ENCODE results near the gene PPP6R2.

PPP6R2 gene

DNA sequence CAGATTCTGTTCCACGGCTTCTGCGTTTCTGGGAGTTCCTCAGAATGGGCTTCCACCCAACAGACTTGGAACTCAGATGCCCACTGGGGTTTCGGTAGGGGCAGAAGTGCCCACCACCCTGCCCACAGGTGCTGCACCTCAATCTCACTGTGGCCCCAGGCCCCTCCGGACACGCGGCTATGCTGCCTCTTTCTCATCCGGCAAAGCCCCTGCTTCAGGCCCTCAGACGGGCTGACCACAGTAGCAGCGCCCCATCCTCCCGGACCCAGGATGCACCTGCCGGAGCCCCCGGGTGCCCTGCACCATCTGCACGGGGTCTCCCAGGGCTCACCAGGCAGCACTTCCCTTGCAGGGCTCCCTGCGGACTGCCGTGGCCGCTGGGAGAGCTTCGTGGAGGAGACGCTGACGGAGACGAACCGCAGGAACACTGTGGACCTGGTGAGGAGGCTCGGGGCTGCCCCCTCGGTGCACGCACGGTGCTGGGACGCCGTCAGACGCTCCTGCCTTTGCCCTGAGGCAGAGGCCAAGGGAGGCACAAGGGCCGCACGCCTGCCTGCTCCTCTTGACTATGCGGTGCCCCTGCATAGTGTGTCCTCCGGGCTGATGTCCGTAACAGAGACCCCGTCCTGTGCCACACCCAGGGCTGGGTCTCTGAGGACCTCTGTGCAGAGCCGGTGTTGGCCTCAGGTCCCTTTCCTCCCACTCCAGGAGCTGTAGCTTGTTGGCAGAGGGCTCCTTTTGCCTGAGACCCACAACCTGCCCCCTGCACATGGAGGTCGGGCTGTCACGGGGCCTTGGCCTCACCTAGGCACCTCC, 93.1 kb downstream of the PPP6R2 start:
- no peak for DNase-seq

GRCh38 chr22:50436841-50437341, 93.8 kb downstream of the PPP6R2 start:
- no peak for DNase-seq

DNA sequence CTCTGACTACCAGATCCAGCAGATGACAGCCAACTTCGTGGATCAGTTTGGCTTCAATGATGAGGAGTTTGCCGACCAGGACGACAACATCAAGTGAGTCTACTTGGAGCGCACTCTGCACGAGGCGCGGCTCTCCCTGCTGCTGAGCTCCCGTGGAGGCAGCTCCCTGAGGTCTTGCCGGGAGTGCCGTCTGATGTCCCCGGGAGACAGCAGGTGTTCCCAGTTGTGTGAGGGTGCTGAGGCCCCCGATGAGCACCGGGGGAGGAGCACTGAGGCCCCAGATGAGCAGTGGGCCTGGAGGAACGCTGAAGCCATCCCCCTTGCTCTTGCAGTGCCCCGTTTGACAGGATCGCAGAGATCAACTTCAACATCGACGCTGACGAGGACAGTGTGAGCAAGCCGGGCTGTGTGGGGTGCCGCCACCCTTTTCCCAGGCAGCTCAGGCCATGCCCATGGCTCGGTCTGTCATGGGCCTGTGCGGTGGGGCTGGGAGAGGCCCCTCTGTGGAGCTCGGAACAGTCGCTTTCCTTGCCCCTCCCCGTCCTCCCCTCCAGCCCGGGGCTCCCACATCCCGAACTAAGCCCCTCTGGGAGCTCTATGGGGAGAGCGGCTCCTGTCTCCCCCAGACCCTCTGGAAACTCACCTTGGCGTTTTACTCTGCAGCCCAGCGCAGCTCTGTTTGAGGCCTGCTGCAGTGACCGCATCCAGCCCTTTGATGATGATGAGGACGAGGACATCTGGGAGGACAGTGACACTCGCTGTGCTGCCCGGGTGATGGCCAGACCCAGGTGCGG, 94.6 kb downstream of the PPP6R2 start:
- no peak for DNase-seq

GRCh38 chr22:50438305-50439275, 95.5 kb downstream of the PPP6R2 start:
- DNase-seq = no peak

GRCh38 chr22:50439314-50439870, 96.3 kb downstream of the PPP6R2 start:
- DNase-seq = no peak

GRCh38 chr22:50439871-50440331, 96.8 kb downstream of the PPP6R2 start:
- DNase-seq = no peak

DNA sequence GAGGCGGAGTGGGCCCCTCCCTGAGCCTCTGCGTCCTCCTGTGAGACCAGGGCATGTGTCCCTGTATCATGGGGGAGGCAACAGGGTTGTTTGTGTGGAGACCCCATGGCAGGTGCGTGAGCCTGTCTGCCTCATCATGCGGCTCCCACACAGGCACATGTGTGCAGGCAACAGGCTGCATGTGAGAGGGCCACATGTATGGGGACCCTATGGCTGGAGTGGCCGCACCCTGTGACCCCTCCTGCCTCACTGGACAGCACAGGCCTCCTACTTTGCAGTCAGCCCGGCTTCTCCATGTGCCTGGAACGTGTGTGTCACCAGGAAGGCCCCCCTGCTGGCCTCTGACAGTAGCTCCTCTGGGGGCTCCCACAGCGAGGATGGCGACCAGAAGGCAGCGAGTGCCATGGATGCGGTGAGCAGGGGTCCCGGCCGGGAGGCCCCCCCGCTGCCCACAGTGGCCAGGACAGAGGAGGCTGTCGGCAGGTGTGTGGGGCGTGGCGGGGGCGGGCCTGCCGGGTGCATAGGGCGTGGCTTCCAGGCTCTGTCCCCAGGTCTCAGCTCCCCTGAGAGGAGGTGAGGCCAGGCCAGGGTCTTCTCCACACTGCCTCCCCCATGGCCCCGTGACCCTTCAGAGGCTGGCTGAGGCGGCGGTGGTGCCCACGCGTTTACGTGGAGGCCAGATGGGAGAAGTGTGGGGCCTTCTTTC, 97.6 kb downstream of the PPP6R2 start:
- no peak for DNase-seq

DNA sequence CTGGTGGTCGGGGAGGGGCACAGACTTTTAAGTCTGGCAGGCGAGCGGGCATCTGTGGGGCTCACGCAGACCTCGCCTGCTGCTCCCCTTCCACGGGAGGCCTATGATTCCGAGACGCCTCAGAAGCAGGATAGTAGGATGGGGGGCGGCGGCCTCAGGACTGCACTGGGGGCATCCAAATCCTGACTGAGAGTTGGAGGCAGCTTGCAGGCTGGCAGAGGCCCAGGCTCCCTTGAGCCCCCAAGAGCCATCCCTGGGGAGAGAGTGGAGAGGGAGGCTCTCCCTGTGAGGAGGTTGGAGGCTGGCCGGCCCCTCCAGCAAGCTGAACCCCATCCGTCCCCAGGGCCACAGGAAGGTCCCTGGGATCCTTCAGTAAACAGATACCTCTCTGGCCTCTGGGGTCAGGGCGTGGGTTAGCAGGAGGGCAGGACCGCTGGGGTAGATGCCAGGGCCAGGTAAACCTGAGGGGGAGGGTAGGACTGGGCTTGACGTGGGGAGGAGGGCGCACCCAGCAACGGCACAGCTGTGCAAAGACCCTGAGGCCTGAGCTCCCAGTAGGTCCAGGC, 98.4 kb downstream of the PPP6R2 start:
- DNase-seq = no peak

- no peak for DNase-seq
Measured at GRCh38 chr22:50443197-50443596, 100.1 kb downstream of the PPP6R2 start.

DNA sequence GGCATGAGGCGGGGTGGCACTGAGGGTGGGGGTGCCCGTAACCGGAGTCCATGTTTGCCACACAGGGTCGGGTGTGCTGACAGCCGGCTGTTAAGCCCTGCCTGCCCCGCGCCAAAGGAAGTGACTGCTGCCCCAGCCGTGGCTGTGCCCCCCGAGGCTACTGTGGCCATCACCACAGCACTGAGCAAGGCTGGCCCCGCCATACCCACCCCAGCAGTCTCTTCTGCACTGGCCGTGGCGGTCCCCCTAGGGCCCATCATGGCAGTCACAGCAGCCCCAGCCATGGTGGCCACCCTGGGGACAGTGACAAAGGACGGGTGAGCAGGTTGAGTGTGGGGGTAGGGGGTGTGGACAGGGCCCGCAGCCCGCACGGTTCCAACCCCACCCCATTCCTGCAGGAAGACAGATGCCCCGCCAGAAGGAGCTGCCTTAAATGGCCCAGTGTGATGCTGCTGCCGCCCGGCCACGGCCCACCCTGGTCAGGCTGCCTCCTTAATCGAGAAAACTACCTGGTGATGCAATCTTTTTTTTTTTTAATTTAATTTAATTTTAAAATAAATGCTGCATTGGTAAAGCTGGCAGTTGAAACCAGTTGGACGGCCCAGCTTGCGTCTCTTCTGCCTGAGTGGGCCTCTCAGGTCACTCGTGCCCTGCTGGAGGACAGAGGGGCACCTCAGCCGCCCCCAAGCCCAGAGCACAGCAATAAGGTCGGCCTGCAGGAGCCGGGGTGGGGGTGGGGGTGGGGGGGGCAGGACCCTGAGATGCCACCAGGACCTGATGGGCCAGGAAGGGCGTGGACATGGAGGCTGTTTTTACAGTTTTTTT, 100.9 kb downstream of the PPP6R2 start:
- no peak for DNase-seq

- DNase-seq = no peak
Measured at GRCh38 chr22:50444663-50445062, 101.5 kb downstream of the PPP6R2 start.

GRCh38 chr22:50445071-50445879, 102.1 kb downstream of the PPP6R2 start:
- no peak for DNase-seq

DNA sequence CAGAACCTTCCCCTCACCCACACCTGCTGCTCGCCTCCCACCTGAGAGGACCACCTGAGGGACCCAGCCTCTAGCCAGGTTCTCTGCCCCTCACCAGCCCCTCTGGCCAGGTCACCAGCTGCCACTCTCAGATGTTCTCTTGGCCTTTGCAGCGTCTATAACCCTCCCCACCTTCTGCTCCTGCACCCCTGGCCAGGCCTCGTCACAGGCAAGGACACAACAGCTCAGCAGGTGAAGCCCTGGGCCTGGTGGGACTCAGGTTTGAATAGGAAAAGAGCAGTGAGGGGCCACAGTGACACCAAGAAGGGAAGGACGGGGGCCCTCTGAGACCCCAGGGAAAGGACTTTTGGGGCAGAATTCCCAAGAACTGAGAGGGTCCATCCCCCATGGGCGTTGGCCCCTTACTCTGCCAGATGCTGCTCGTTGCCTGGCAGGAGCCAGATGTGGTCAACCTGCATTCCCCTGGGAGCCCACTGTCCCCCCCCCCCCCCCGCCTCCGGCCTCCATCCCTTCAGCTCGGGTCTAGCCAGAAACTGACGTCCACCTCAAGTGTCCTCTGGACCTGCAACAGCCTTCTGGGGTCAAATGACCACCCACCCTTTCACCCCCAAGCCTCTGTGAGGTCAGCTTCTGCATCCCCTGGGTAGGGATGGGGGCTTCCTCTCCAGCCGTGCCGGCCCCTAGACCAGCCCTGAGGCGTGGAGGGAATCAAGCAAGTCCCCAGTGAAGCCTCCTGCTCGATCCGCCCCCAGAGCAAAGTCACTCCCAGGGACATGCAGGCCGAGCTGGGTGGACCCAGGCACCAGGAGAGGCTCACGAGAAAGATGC, 103.0 kb downstream of the PPP6R2 start:
- DNase-seq = no peak

DNA sequence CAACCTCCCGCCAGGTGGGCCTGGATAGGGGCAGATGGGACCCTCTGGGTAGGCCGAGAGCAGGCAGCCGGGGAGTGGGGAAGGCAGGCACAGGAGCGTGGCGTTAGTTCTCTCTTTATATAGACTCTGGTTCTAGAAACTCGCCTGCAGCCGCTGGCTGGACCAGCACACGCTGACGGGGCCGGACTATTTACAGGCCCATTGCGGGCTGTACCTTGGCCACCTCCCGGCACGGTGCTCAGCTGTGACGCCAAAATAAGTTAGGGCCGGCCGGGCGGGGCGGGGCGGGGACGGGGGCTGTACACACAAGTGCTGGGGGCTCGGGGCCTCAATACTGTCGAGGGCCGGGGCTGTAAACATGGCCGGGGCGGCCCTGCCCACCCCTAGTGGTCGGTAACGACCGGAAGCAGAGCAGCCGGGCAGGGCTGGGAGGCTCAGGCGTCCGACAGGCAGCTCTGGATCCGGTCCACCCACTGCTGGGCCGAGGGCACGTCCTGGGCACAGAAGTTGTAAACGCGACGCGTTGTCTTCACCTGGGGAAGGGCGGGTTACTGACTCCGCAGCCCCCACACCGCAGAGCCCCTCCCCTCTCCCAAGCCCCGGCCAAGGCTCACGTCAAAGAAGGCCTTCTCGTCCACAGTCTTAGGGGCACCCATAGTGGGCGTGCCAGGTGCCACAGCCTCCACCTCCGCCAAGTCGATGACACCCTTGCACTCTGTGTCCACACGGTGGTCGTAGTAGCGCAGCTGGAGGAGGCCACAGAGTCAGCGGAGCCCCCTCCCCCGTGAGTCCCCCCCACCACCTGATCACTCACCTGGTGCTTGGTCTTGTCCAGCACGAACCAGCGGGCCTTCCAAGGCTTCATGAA, 103.8 kb downstream of the PPP6R2 start:
- no peak for DNase-seq

DNA sequence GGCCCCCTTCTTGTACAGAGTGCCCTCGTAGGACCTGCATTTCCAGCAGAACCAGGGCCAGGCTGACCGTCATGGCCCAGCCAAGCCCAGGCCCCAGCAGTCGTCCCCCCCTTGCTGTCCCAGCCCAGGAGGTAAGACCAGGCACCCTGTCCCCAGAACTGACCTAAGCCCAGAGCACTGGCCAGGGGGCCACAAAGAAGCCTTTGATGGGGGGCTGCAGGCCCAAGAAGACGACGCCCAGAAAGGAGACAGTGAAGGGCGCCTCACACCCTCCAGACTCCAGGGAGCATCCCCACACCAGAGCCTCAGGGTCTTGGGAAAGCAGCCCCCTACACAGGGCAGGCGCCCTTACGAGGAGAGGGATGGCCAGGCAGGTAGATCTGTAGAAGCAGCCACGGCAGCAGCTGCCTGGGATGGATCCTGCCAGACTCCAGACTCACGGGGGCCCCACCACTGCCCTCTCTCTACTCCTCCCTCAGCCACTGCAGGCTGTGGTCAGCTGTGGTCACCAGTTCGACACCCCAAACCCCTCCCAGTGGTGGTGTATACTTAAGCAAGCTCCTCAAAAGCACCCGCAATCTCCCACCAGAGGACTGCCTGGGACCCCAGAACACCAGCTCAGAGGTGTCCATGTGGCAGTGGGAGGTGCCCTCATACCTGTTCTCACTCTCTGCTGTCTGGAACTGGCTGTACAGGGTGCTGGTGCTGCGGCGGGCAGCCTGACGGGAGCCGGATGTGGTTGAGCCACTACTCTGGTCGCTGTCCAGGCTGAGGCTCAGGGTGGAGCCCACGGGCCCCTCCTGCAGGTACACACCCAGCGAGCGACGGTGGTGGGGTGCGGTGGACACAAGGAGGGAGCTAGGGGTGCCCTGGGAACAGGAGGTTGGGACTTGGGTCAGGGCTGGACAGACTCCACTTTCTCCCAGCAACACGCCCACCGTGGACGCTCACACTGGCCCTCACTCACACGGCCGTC, 104.7 kb downstream of the PPP6R2 start:
- no peak for DNase-seq

DNA sequence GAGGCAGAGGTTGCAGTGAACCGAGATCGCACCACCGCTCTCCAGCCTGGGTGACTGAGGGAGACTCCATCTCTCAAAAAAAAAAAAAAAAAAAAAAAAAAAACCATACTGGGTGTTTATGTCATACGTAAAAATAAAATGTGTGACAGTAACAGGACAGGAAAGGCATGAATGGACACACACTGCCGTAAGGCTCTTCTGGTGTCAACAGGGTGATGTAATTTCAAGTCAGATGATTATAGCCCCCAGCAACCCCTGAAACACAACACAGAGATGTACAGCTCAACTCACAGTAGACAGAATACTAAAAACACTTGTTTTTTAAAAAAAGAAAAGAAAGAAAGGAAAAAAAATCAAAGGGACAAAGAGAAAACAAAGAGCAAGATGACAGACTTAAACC, 109.5 kb downstream of the PPP6R2 start:
- DNase-seq = no peak
